Measurements from ENCODE around the gene PLA2G1B.
"Not testable (repeated sequence)": the region's sequence is repeated elsewhere in the genome, so short reads cannot be mapped to it uniquely, and the experiment has no call there.

The PLA2G1B gene

GRCh38 chr12:120342175-120343038 lies 14.8 kb upstream of the PLA2G1B start:
- TF ChIP-seq CTCF (IDR thresholded peaks at IDR 0.05; ENCODE audit: extremely low read depth, missing control alignments) = no peak

GRCh38 chr12:120339256-120339655 lies 11.7 kb upstream of the PLA2G1B start:
- TF ChIP-seq CTCF (IDR thresholded peaks at IDR 0.05; ENCODE audit: extremely low read depth, missing control alignments) = no peak

More at GRCh38 chr12:120342175-120343038, 14.8 kb upstream of the PLA2G1B start:
- DNase-seq (ENCODE audit: low spot score) = no peak

GRCh38 chr12:120337730-120338129 lies 10.2 kb upstream of the PLA2G1B start:
- no peak for TF ChIP-seq CTCF (IDR thresholded peaks at IDR 0.05; ENCODE audit: extremely low read depth, missing control alignments)
- no peak for DNase-seq (ENCODE audit: low spot score)

More at GRCh38 chr12:120339256-120339655, 11.7 kb upstream of the PLA2G1B start:
- no peak for DNase-seq (ENCODE audit: low spot score)

- DNase-seq (ENCODE audit: low spot score) = not testable (repeated sequence)
Observed at GRCh38 chr12:120336392-120336791, 8.8 kb upstream of the PLA2G1B start.

- not testable (repeated sequence) for DNase-seq (ENCODE audit: low spot score)
- TF ChIP-seq CTCF (IDR thresholded peaks at IDR 0.05; ENCODE audit: extremely low read depth, missing control alignments) = peak; percentile 34
Observed at GRCh38 chr12:120335447-120335846, 7.9 kb upstream of the PLA2G1B start.

GRCh38 chr12:120332523-120332922 lies 4.9 kb upstream of the PLA2G1B start:
- DNase-seq (ENCODE audit: low spot score) = no peak
- TF ChIP-seq CTCF (IDR thresholded peaks at IDR 0.05; ENCODE audit: extremely low read depth, missing control alignments) = no peak

GRCh38 chr12:120332041-120332440 lies 4.5 kb upstream of the PLA2G1B start:
- no peak for DNase-seq (ENCODE audit: low spot score)
- TF ChIP-seq CTCF (IDR thresholded peaks at IDR 0.05; ENCODE audit: extremely low read depth, missing control alignments) = no peak

- no peak for TF ChIP-seq CTCF (IDR thresholded peaks at IDR 0.05; ENCODE audit: extremely low read depth, missing control alignments)
- DNase-seq (ENCODE audit: low spot score) = no peak
Observed at GRCh38 chr12:120331390-120331789, 3.8 kb upstream of the PLA2G1B start.

All from GM20000 (cell line).